Head of caudate nucleus (tissue), 42 donors: Measurements from ENCODE around the gene UBE2G2.

Experiments used
- DNase-seq, 42 donors: peaks; one replicate each; pipeline versions ENCODE4 v3.0.0 to v3.0.0-alpha.2; 2020 to 2021; ENCODE audit warnings: mixed read lengths in 7 of 42
- intact Hi-C: fragments of 100-400 bp; cut with DNase I; formaldehyde crosslinking; loops from one replicate; pipeline ENCODE4 v1.15.0; 2022

UBE2G2 gene

GRCh38 chr21:44724196-44724595 is 77.4 kb downstream of the UBE2G2 start:
- no peak for DNase-seq
- intact Hi-C loops: no loop called here

- DNase-seq: peak in 38 of 42 donors; percentile 18 to 84 (median 56)
- intact Hi-C loops: no loop called here
Measured at GRCh38 chr21:44723177-44724131, 78.2 kb downstream of the UBE2G2 start.

- DNase-seq: peak in 2 of 42 donors; percentile 26 to 32
Measured at GRCh38 chr21:44722731-44723130, 78.9 kb downstream of the UBE2G2 start.

GRCh38 chr21:44720170-44720569 is 81.5 kb downstream of the UBE2G2 start:
- DNase-seq: no peak
- intact Hi-C loops: no loop called here

More at GRCh38 chr21:44722731-44723130, 78.9 kb downstream of the UBE2G2 start:
- intact Hi-C loops: no loop called here
